Keratinocyte (primary cell): ENCODE measurements around the gene DGCR6L.
"Not testable (repeated sequence)": the region's sequence is repeated elsewhere in the genome, so short reads cannot be mapped to it uniquely, and the experiment has no call there.

Experiments
- EZH2 ChIP-seq: IDR thresholded peaks from one replicate; pipeline ENCODE4 v1.6.1; 2012; ENCODE audit warnings: inconsistent platforms, mild to moderate bottlenecking, low read length, moderate library complexity
- TF ChIP-seq, protein P1 (sequence below), 3 experiments: IDR thresholded peaks in 1 of 3; conservative IDR thresholded peaks in 1 of 3; optimal IDR thresholded peaks in 1 of 3; 2 replicates in 2 of 3; 3 replicates in 1 of 3; pipeline versions ENCODE3 to v1.5.1; 2011; ENCODE audit warnings: low read length in 3 of 3, mild to moderate bottlenecking in 3 of 3, moderate library complexity in 2 of 3, control low read depth in 1 of 3, inconsistent platforms in 1 of 3; ENCODE audit not compliant: insufficient read depth in 2 of 3; ENCODE audit errors: extremely low read depth in 1 of 3

DNA sequence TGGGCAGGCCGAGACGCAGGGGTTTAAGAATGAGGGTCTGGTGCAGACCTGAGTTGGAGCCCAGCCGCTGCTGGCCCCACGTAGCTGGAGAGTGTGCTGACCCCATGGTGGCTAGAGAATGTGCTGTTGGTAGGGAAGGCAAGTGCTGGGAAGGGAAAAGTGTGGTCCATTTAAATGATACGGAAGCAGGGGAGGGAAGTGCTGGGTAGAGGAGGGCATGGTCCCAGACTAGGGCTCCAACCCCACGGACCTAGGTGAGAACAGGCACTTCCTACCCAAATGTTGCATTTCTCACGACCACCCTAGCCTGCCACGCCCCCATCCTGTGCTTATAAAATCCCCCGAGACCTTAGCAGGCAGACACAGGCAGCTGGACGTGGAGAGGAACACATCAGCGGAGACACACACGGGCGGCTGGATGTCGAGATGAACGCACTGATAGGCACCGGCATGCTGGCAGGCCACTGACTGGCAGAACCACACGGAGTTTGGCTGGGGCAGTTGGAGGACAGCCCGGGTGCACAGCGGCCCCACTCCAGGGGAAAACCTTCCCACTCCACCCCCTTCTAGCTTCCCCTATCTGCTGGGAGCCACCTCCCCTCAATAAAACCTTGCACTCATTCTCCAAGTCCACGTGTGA is 33.0 kb downstream of the DGCR6L start:
- TF ChIP-seq, protein P1, sequence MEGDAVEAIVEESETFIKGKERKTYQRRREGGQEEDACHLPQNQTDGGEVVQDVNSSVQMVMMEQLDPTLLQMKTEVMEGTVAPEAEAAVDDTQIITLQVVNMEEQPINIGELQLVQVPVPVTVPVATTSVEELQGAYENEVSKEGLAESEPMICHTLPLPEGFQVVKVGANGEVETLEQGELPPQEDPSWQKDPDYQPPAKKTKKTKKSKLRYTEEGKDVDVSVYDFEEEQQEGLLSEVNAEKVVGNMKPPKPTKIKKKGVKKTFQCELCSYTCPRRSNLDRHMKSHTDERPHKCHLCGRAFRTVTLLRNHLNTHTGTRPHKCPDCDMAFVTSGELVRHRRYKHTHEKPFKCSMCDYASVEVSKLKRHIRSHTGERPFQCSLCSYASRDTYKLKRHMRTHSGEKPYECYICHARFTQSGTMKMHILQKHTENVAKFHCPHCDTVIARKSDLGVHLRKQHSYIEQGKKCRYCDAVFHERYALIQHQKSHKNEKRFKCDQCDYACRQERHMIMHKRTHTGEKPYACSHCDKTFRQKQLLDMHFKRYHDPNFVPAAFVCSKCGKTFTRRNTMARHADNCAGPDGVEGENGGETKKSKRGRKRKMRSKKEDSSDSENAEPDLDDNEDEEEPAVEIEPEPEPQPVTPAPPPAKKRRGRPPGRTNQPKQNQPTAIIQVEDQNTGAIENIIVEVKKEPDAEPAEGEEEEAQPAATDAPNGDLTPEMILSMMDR (optimal IDR thresholded peaks at IDR 0.05 in 1 of 3, IDR thresholded peaks at IDR 0.05 in 1 of 3, conservative IDR thresholded peaks at IDR 0.05 in 1 of 3; ENCODE audit: extremely low read depth in 1 of 3, insufficient read depth in 2 of 3, low read length in 3 of 3) = not testable (repeated sequence)
- not testable (repeated sequence) for TF ChIP-seq EZH2
